ENCODE data around the gene CAMSAP1.

CAMSAP1 gene

GRCh38 chr9:135769489-135770202 lies 137.7 kb downstream of the CAMSAP1 start:
- intact Hi-C loops (cut with DNase I): no loop called here

GRCh38 chr9:135768516-135769218 lies 138.7 kb downstream of the CAMSAP1 start:
- intact Hi-C loops (cut with DNase I): no loop called here
- DNase-seq: no peak

More at GRCh38 chr9:135769489-135770202, 137.7 kb downstream of the CAMSAP1 start:
- no peak for DNase-seq

GRCh38 chr9:135766707-135767106 lies 140.6 kb downstream of the CAMSAP1 start:
- DNase-seq: no peak
- intact Hi-C loops (cut with DNase I): no loop called here

- DNase-seq: no peak
- intact Hi-C loops (cut with DNase I): no loop called here
These were observed 141.1 kb downstream of the CAMSAP1 start for GRCh38 chr9:135766251-135766650.

GRCh38 chr9:135765416-135765815 lies 141.9 kb downstream of the CAMSAP1 start:
- no peak for DNase-seq
- intact Hi-C loops (cut with DNase I): no loop called here

GRCh38 chr9:135764731-135765130 lies 142.6 kb downstream of the CAMSAP1 start:
- intact Hi-C loops (cut with DNase I): no loop called here
- no peak for DNase-seq

GRCh38 chr9:135763716-135764446 lies 143.5 kb downstream of the CAMSAP1 start:
- intact Hi-C loops (cut with DNase I): no loop called here
- no peak for DNase-seq

GRCh38 chr9:135762921-135763320 lies 144.4 kb downstream of the CAMSAP1 start:
- intact Hi-C loops (cut with DNase I): no loop called here
- DNase-seq: no peak

- intact Hi-C loops (cut with DNase I): no loop called here
- no peak for DNase-seq
These were observed 145.5 kb downstream of the CAMSAP1 start for GRCh38 chr9:135761845-135762168.

- intact Hi-C loops (cut with DNase I): no loop called here
- DNase-seq: no peak
These were observed 146.0 kb downstream of the CAMSAP1 start for GRCh38 chr9:135761150-135761844.

GRCh38 chr9:135760465-135760864 lies 146.9 kb downstream of the CAMSAP1 start:
- intact Hi-C loops (cut with DNase I): no loop called here
- no peak for DNase-seq

GRCh38 chr9:135759676-135760300 lies 147.6 kb downstream of the CAMSAP1 start:
- intact Hi-C loops (cut with DNase I): no loop called here
- DNase-seq: no peak

- DNase-seq: no peak
- intact Hi-C loops (cut with DNase I): no loop called here
These were observed 148.5 kb downstream of the CAMSAP1 start for GRCh38 chr9:135758870-135759269.
